Occipital lobe (tissue), 2 donors: Measurements from ENCODE around the gene DLK1. TPM values are rescaled to one million over a fixed set of nuclear protein-coding genes. Genes with fewer than 3 reads are reported as not detected.

Source experiments
- DNase-seq: peaks from one replicate; lab custom pipeline; 2025; lab: John Stamatoyannopoulos, UW
- total RNA-seq: library from RNA; depleted of rRNA; stranded (reverse); fragments of >200 nt; gene quantifications from one replicate; pipeline ENCODE4 v1.2.3, GENCODE V29; 2014

The DLK1 gene
- total RNA-seq, 1 donor from 2014 or later, result 0.31 TPM

GRCh38 chr14:100714258-100714892, 12.3 kb upstream of the DLK1 start:
- DNase-seq, result no peak

- no peak for DNase-seq
These were observed 11.4 kb upstream of the DLK1 start for GRCh38 chr14:100715332-100715731.

GRCh38 chr14:100715803-100716202, 10.9 kb upstream of the DLK1 start:
- DNase-seq, result no peak

GRCh38 chr14:100717386-100717785, 9.3 kb upstream of the DLK1 start:
- no peak for DNase-seq

GRCh38 chr14:100719976-100720520, 6.6 kb upstream of the DLK1 start:
- no peak for DNase-seq

GRCh38 chr14:100721568-100721967, 5.1 kb upstream of the DLK1 start:
- no peak for DNase-seq

GRCh38 chr14:100722367-100722766, 4.3 kb upstream of the DLK1 start:
- DNase-seq, result no peak

GRCh38 chr14:100723135-100723829, 3.4 kb upstream of the DLK1 start:
- no peak for DNase-seq

- DNase-seq, result no peak
These were observed 2.8 kb upstream of the DLK1 start for GRCh38 chr14:100723830-100724437.

- no peak for DNase-seq
These were observed 2.2 kb upstream of the DLK1 start for GRCh38 chr14:100724536-100724935.

- DNase-seq, result no peak
These were observed 905 bp upstream of the DLK1 start for GRCh38 chr14:100725587-100726387.

- no peak for DNase-seq
These were observed 587 bp downstream of the DLK1 start for GRCh38 chr14:100727086-100727872.

GRCh38 chr14:100727873-100728240, 1.2 kb downstream of the DLK1 start:
- DNase-seq, result no peak

- DNase-seq, result no peak
These were observed 2.3 kb downstream of the DLK1 start for GRCh38 chr14:100728962-100729361.

GRCh38 chr14:100729982-100730381, 3.3 kb downstream of the DLK1 start:
- DNase-seq, result no peak

GRCh38 chr14:100730581-100730980, 3.9 kb downstream of the DLK1 start:
- DNase-seq, result no peak

- no peak for DNase-seq
These were observed 4.4 kb downstream of the DLK1 start for GRCh38 chr14:100731011-100731670.

GRCh38 chr14:100731846-100732765, 5.4 kb downstream of the DLK1 start:
- no peak for DNase-seq

- no peak for DNase-seq
These were observed 6.0 kb downstream of the DLK1 start for GRCh38 chr14:100732766-100733100.
